HG03457 (cell line): Measurements from ENCODE around the gene TBCE.
A peak's percentile ranks its signal among the peaks of the same experiment; 100 is the strongest.

ENCODE experiments used
- ATAC-seq: cut with Tn5 transposase; IDR thresholded peaks from one replicate; pipeline ENCODE4 v1.9.1; 2021; ENCODE audit warnings: moderate number of reproducible peaks; ENCODE audit not compliant: unreplicated experiment

The TBCE gene, protein sequence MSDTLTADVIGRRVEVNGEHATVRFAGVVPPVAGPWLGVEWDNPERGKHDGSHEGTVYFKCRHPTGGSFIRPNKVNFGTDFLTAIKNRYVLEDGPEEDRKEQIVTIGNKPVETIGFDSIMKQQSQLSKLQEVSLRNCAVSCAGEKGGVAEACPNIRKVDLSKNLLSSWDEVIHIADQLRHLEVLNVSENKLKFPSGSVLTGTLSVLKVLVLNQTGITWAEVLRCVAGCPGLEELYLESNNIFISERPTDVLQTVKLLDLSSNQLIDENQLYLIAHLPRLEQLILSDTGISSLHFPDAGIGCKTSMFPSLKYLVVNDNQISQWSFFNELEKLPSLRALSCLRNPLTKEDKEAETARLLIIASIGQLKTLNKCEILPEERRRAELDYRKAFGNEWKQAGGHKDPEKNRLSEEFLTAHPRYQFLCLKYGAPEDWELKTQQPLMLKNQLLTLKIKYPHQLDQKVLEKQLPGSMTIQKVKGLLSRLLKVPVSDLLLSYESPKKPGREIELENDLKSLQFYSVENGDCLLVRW

GRCh38 chr1:235367000-235367908, at the start of gene TBCE:
Gene TBCE (plus strand): TSS chr1:235367427. CDS start chr1:235380050, 12,623 bp downstream.
- ATAC-seq: peak; percentile 99

- no peak for ATAC-seq
These were observed 48.0 kb upstream of the TBCE start for GRCh38 chr1:235319255-235319654.

GRCh38 chr1:235320521-235321179, 46.6 kb upstream of the TBCE start:
- no peak for ATAC-seq

DNA sequence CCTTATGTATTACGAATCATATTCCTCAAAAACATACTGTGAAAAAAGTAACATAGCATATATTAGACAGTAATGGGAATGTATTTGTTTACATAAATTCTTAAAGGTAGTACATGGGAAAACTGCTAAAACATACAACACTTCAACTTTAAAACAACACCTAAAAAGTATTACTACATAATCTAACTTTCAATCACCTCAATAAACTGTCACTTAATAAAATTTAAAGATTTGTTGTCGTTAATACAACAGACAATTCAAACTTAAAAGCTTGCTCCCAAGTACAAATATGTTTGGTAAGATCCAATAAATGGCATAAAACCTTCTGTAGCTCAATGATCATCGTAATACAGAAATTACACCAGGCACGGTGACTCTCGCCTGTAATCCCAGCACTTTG, 42.9 kb upstream of the TBCE start:
- ATAC-seq: no peak

DNA sequence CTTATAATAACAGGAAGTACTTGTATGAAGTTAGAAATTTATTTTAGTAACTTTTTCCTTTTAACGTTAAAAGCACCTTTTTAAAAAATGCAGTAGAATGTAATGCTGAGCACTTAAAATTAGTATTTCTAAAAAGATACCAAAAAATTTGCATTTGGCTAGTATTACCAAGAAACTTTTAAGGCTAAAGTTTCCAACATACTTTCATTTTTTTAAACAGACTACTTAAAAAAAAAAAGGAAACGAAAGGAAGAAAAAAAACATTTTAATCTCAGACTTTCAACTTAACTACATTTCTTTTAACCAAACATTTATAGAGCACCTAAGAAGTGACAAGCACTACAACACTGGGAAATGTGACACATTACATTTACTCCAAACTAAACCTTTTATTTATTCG, 42.1 kb upstream of the TBCE start:
- no peak for ATAC-seq

GRCh38 chr1:235325854-235326253, 41.4 kb upstream of the TBCE start:
- ATAC-seq: no peak

DNA sequence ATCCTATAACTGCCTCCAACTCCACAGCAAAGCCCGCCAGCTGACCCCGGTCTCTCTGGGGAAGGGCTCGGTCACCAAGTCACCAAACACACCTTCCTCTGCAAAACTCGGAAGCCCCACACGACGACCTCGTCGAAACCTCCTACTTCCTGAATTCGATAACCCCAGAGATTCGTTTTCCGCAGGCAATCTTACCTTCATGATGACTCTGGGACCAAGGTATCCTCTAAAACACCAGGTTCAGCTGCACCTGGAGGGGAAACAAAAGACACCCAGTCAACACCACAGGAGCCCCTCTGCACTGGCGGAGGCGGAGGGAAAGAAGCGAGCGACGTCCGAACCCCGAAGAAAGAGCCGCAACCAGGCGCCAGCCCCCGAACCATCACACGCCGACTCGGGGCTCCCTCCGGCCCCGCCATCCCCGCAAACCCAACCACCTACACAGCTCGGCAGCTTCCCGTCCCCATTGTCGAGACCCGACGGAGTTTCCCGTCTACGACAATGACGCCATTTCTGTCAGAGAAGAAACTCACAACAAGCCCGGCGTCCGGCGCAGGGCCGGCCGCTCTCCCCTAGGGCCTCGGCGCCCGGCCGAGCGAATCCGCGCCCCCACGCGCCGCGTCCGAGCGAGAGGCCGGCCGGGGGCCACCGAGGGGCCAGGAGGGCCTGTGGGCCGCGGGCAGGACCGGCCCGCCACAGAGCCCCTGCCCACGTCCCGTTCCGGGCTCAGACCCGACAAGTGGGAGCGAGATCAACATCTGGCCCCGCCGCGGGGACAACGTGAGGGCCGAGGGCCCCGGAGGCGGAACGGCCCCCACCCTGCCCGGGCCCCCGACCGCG, 40.3 kb upstream of the TBCE start:
- ATAC-seq: no peak

GRCh38 chr1:235327559-235328270, 39.5 kb upstream of the TBCE start, which contains the start of gene ARID4B:
Gene ARID4B (minus strand): TSS chr1:235328179. CDS start chr1:235326919, 1,260 bp downstream.
- ATAC-seq: peak; percentile 9

DNA sequence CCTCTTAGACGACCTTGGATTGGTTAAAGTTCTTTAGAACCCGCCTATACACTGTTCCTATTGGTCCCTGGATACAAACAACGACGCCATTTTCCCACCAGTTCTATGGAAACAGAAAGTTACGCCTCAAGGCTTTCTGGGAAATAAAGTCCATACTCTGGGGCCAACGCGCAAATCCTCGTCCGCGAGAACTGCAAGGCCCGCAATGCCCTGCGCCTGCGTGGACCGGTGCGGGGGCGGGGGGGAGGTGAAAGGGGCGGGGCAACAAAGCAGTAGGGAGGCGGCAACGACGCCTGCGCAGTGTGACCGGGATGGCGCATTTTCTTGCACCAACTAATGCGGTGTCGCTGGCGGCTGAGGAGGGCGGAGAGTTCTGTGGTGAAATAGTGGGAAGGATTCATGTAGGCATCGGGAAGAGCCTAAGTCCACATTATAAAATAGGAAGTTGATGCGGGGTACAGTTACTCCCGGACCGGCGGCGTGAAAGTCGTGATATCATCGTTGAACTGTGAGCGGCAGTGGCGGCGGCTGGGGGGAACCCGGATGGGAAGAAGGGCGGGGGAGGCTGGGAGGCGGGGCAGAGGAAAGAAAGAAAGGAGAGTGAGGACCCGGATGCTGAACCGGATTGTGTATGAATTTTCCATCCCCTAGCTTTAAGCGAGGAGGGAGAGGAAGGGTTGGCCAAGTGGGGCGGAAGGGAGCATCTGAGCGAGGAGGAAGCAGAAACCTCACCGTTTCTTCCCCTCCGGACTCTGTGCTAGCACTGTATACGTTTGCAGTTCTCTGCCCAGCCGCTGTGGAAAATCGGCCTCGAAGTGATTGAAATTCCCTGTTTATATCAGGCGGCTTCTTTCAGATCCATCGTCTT, 38.7 kb upstream of the TBCE start, which contains the start of gene GGPS1:
Gene GGPS1 (plus strand): TSS at position 300 of the 868 bp plus-strand sequence. CDS start 6,695 bp downstream, outside the sequence.
- peak; percentile 59 for ATAC-seq

DNA sequence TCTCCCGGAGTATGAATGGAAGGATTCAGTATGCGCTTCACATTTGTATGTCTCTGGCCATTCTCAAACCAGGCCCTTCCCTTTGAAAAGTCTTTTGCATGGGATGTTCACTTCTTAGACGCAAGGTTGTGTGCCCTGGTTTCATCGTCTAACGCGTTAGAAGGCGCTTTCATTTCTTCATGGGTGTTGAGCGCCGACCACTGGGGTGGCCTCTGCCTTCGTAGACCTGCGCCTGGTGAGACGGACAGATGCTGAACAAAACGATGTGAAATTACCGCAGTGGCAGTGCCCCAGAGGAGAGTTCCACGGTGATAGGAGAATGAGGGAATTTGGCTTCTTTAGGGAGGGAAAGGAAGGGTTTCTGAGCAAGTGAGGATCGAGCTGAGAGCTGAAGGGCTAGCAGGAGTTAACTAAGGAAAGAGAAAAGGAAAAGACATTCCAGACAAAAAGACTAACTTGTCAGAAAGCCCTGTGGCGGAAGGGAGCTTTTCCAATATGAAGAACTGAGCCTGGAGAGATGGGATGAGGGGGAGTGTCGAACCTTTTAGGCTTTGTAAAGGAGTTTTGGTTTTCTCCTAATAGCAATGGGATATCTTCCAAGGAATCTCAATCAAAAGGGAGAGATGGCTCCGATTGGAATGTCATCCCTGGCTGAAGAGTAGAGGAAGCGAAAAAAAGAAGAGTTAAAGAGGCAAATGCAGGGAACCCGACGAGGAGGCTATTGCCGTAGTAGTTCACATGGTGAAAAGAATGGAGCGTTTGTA, 37.9 kb upstream of the TBCE start:
- ATAC-seq: peak; percentile 28

- no peak for ATAC-seq
These were observed 36.3 kb upstream of the TBCE start for GRCh38 chr1:235330918-235331285.

GRCh38 chr1:235331401-235331800, 35.8 kb upstream of the TBCE start:
- no peak for ATAC-seq

DNA sequence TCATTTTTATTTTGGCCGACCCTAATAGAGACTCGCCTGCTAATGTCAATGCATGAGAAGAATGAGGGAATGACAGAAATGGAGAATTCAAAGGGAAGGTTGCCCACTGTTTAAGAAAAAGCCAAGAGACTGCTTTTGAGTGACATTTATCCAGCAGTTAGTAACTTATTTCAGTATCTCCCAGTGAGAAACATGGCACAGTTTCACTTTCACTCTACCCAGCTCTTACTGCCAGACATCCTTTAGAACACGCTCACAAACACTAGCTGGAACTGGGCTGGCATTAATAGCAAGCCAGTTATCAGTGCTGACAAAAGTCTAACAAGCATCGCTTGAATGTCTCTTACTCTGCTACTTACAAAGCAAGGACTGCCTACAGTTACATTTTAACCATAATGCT, 30.3 kb upstream of the TBCE start:
- no peak for ATAC-seq

- ATAC-seq: no peak
These were observed 27.5 kb upstream of the TBCE start for GRCh38 chr1:235339746-235340145.

DNA sequence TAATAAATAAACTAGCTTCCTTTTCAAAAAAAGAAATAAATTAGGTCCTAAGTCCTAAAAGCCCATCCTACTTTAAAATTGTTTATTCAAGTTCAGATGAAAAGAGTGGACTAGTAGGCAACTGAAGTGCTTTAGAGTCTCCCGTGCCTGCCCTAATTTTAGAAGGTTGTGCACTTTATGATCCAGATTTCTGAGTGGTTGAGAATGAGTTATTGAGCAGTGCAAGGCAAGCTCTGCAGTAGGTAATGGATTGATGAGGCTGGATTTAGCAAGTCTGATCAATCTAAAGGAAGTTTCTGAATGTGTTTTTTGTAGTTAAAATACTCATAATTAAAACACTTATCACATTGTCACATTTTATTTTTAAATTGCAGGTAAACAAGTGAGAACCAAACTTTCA, 25.9 kb upstream of the TBCE start:
- ATAC-seq: no peak

- no peak for ATAC-seq
These were observed 25.2 kb upstream of the TBCE start for GRCh38 chr1:235342039-235342438.

DNA sequence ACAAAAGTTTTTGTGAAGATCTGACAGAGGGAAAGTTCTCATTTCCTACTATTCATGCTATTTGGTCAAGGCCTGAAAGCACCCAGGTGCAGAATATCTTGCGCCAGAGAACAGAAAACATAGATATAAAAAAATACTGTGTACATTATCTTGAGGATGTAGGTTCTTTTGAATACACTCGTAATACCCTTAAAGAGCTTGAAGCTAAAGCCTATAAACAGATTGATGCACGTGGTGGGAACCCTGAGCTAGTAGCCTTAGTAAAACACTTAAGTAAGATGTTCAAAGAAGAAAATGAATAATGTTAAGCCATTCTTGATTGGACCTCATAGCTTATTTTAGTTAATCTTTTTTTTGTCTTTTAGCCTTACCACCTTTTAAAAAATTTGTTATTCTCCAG, 24.8 kb upstream of the TBCE start:
- ATAC-seq: no peak

DNA sequence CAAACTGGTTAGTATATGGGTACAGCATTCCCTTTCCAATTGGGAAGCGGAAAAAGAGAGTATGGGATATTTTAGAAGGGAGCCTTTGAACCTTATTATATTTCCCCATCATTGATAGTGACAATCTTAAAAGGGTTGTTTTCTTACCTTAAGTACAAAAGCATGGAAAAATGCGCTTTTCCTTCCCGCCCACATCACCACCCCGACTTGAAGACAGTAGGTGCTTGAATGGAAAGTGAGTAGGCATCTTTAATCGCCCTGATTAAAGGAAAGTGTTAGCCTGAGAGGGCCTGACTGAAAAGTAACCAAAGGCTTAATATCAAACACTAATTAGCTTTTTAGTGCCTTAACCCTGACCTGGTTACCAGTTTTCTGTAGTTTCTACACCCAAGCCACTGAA, 23.5 kb upstream of the TBCE start:
- no peak for ATAC-seq
